HepG2 (cell line): Measurements from ENCODE around the gene SLTM. TPM values are rescaled to one million over a fixed set of nuclear protein-coding genes. Genes with fewer than 3 reads are reported as not detected.

ENCODE experiments used
- ATAC-seq: fragments of 200-7000 bp; cut with Tn5 transposase; 3 replicates; pipeline ENCODE4 v1.9.1; 2020; ENCODE audit warnings: mild to moderate bottlenecking, moderate library complexity
- BruUV-seq: library from RNA; stranded (reverse); fragments of 400-500 nt; replicated peaks from 2 replicates; lab custom pipeline; 2021; lab: Mats Ljungman, UMichigan
- CTCF ChIA-PET: fragments of 300-600 bp; formaldehyde crosslinking; extraction: SDS; loops from one replicate; lab custom pipeline; 2021; ENCODE audit warnings: low total read pairs, inconsistent platforms, low intra/inter-chr PET ratio; lab: Yijun Ruan, JAX
- POLR2A ChIA-PET: fragments of 350-600 bp; sonication (Branson Sonifier 250); formaldehyde crosslinking; loops from one replicate; lab custom pipeline; 2020; ENCODE audit warnings: antibody characterized with exemption, inconsistent platforms; lab: Yijun Ruan, JAX
- DNase-seq: peaks from one replicate; pipeline ENCODE4 v3.0.0-alpha.2; 2015; ENCODE audit warnings: low spot score
- FAIRE-seq: peaks from 3 replicates; lab custom pipeline; 2011; peaks lifted over from hg19 to GRCh38; lab: Jason Lieb, UNC
- H2AFZ ChIP-seq: one replicate; pipeline ENCODE4 v1.6.1; 2011; ENCODE audit warnings: low read length, inconsistent platforms
- H3K27ac ChIP-seq: fragments of 300-600 bp; 3 replicates; pipeline ENCODE4 v1.8.0; 2011; ENCODE audit warnings: mixed run types, mild to moderate bottlenecking, mixed read lengths, low read length, inconsistent platforms; ENCODE audit not compliant: insufficient read depth; ENCODE audit errors: extremely low read length
- H3K27me3 ChIP-seq, 2 experiments: fragments of 200-600 bp in 1 of 2; 2 replicates in 1 of 2; 3 replicates in 1 of 2; pipeline versions ENCODE4 v1.6.0 to v1.8.0; 2011; ENCODE audit warnings: low read length in 2 of 2, mild to moderate bottlenecking in 2 of 2, moderate library complexity in 2 of 2, inconsistent platforms in 1 of 2; ENCODE audit not compliant: insufficient read depth in 2 of 2, control insufficient read depth in 1 of 2
- H3K36me3 ChIP-seq, 2 experiments: fragments of 200-600 bp in 1 of 2; replicated peaks in 1 of 2; 2 replicates in 1 of 2; 3 replicates in 1 of 2; pipeline versions ENCODE4 v1.5.1 to v1.8.0; 2011; ENCODE audit warnings: low read length in 2 of 2, inconsistent platforms in 1 of 2; ENCODE audit not compliant: insufficient read depth in 2 of 2, control insufficient read depth in 1 of 2
- H3K4me1 ChIP-seq: 2 replicates; pipeline ENCODE4 v1.5.1; 2012; ENCODE audit warnings: low read length, inconsistent platforms; ENCODE audit not compliant: insufficient read depth
- H3K4me2 ChIP-seq: 2 replicates; pipeline ENCODE4 v1.6.0; 2011; ENCODE audit warnings: low read depth, low read length, inconsistent platforms
- H3K4me3 ChIP-seq, 3 experiments: fragments of 200-600 bp in 1 of 3; sonication (generic), shearing (Covaris generic) in 1 of 3; replicated peaks in 1 of 3; 2 replicates each; pipeline ENCODE4 v1.5.1; 2011 to 2016; ENCODE audit warnings: low read length in 3 of 3, inconsistent platforms in 2 of 3, low read depth in 2 of 3, mild to moderate bottlenecking in 2 of 3, control low read depth in 1 of 3, mixed read lengths in 1 of 3; ENCODE audit not compliant: insufficient read depth in 1 of 3
- H3K79me2 ChIP-seq: one replicate; pipeline ENCODE4 v1.6.1; 2011; ENCODE audit warnings: low read length, inconsistent platforms; ENCODE audit not compliant: insufficient read depth
- H3K9ac ChIP-seq: 2 replicates; pipeline ENCODE4 v1.6.0; 2011; ENCODE audit warnings: mild to moderate bottlenecking, low read depth, low read length, inconsistent platforms; ENCODE audit not compliant: insufficient read depth
- H3K9me3 ChIP-seq: 2 replicates; pipeline ENCODE4 v1.5.1; 2012; ENCODE audit warnings: mild to moderate bottlenecking, low read length
- H4K20me1 ChIP-seq: 2 replicates; pipeline ENCODE4 v1.6.0; 2011; ENCODE audit warnings: inconsistent platforms, mild to moderate bottlenecking, low read length, moderate library complexity; ENCODE audit not compliant: insufficient read depth
- BCLAF1 ChIP-seq: fragments of 450-650 bp; IDR thresholded peaks from 2 replicates; pipeline ENCODE4 v1.6.1; 2017; ENCODE audit warnings: mild to moderate bottlenecking
- CENPBD1 ChIP-seq: sonication (generic); formaldehyde crosslinking; IDR thresholded peaks from 2 replicates; pipeline ENCODE4 v1.8.0; 2022; ENCODE audit warnings: missing genetic modification reagents, low read depth, mild to moderate bottlenecking, borderline replicate concordance
- KAT8 ChIP-seq: IDR thresholded peaks from 2 replicates; pipeline ENCODE4 v1.6.1; 2016; ENCODE audit warnings: missing genetic modification reagents, missing compliant biosample characterization
- KDM5A ChIP-seq: fragments of 200-600 bp; sonication (generic); IDR thresholded peaks from 2 replicates; pipeline ENCODE4 v1.7.0; 2018; ENCODE audit warnings: antibody characterized with exemption, mild to moderate bottlenecking, low read length, borderline replicate concordance
- RBFOX2 ChIP-seq: fragments of 200-400 bp; formaldehyde crosslinking; IDR thresholded peaks from 2 replicates; pipeline ENCODE4 v1.6.1; 2017; ENCODE audit warnings: low read depth, mild to moderate bottlenecking, low read length
- RNF2 ChIP-seq: fragments of 450-650 bp; conservative IDR thresholded peaks from 2 replicates; pipeline ENCODE4 v1.6.1; 2016; ENCODE audit warnings: low read depth
- SSRP1 ChIP-seq: IDR thresholded peaks from 2 replicates; pipeline ENCODE4 v1.6.1; 2016; ENCODE audit warnings: control low read depth
- THAP8 ChIP-seq: sonication (generic); formaldehyde crosslinking; IDR thresholded peaks from 2 replicates; pipeline ENCODE4 v1.5.1; 2020; ENCODE audit warnings: missing genetic modification reagents, mild to moderate bottlenecking, borderline replicate concordance
- TOE1 ChIP-seq: sonication (generic); formaldehyde crosslinking; IDR thresholded peaks from 2 replicates; pipeline ENCODE4 v1.4.0; 2020; ENCODE audit warnings: mild to moderate bottlenecking, missing genetic modification reagents
- ZFP90 ChIP-seq: sonication (generic); formaldehyde crosslinking; IDR thresholded peaks from 2 replicates; pipeline ENCODE4 v1.8.0; 2022; ENCODE audit warnings: missing genetic modification reagents, mild to moderate bottlenecking, inconsistent platforms, borderline replicate concordance
- ZNF296 ChIP-seq: sonication (generic); formaldehyde crosslinking; conservative IDR thresholded peaks from 2 replicates; pipeline ENCODE4 v1.5.0; 2020; ENCODE audit warnings: mild to moderate bottlenecking, missing genetic modification reagents
- ZNF550 ChIP-seq: sonication (generic); formaldehyde crosslinking; IDR thresholded peaks from 2 replicates; pipeline ENCODE4 v1.4.0; 2020; ENCODE audit warnings: mild to moderate bottlenecking, missing genetic modification reagents, borderline replicate concordance
- ZNF629 ChIP-seq: sonication (generic); formaldehyde crosslinking; conservative IDR thresholded peaks from 2 replicates; pipeline ENCODE4 v1.5.0; 2020; ENCODE audit warnings: missing genetic modification reagents
- ZNF639 ChIP-seq: conservative IDR thresholded peaks from 2 replicates; pipeline ENCODE4 v1.6.1; 2018; ENCODE audit warnings: missing genetic modification reagents
- ZNF720 ChIP-seq: sonication (generic); formaldehyde crosslinking; IDR thresholded peaks from 2 replicates; pipeline ENCODE4 v1.4.0; 2020; ENCODE audit warnings: missing genetic modification reagents
- ZNF75D ChIP-seq: sonication (generic); formaldehyde crosslinking; IDR thresholded peaks from 2 replicates; pipeline ENCODE4 v1.8.1; 2023; ENCODE audit warnings: missing genetic modification reagents, mild to moderate bottlenecking, borderline replicate concordance
- ZNF777 ChIP-seq: sonication (generic); formaldehyde crosslinking; IDR thresholded peaks from 2 replicates; pipeline ENCODE4 v1.4.0; 2020; ENCODE audit warnings: missing genetic modification reagents
- WGBS: methylation state at CpG from one replicate; pipeline ENCODE4 v1.1.6; 2017; ENCODE audit warnings: low lambda C conversion rate; 5-methylcytosine and 5-hydroxymethylcytosine counted together
- in situ Hi-C: cut with HindIII; loops from 2 replicates; pipeline ENCODE4 v1.10.0; 2017; ENCODE audit warnings: low pct_unique_long_range_greater_than_20kb; ENCODE audit not compliant: extremely low pct_ligation_motif_present
- intact Hi-C: fragments of 100-400 bp; cut with micrococcal nuclease; formaldehyde crosslinking; loops from one replicate; pipeline ENCODE4 v1.10.0; 2022; ENCODE audit not compliant: unreplicated experiment
- polyA plus RNA-seq, 8 experiments: library from polyadenylated mRNA; depleted of rRNA in 3 of 8; stranded (reverse) in 7 of 8; unstranded in 1 of 8; fragments of >200 nt; fragmentation: Illumina TruSeq in 4 of 8; extraction: Trizol in 4 of 8; gene quantifications; 2 replicates each; pipeline versions ENCODE4 v1.2.1 to v1.2.3, GENCODE V29; 2011 to 2016; ENCODE audit warnings: low read depth in 4 of 8, missing spikeins in 1 of 8, mixed read lengths in 1 of 8; ENCODE audit not compliant: insufficient read depth in 1 of 8
- total RNA-seq, 5 experiments: library from RNA; depleted of rRNA; stranded (reverse); fragments of >200 nt; fragmentation: Illumina TruSeq; extraction: Trizol; gene quantifications; 2 replicates each; pipeline ENCODE4 v1.2.3, GENCODE V29; 2016; ENCODE audit warnings: low read depth in 1 of 5

SLTM gene
- total and polyA plus RNA-seq, 2 of the 13 experiments (the other 11 are each of a cell fraction or from before 2014, with no cell fraction given): 22.0 to 64.2 TPM

- H2AFZ ChIP-seq: no peak overlapping the region
- H3K4me3 ChIP-seq: no peak overlapping the region
- H3K27ac ChIP-seq: no peak overlapping the region
- no peaks in the 10 kb centered on the region for H3K9me3 ChIP-seq
- H3K4me1 ChIP-seq: no peaks in the 10 kb centered on the region
- DNase-seq (no peak), ATAC-seq (no peak), FAIRE-seq (no peak)
- WGBS: 56% methylated on average over 4 of the region's 4 CpGs
- intact Hi-C loops: loop anchor here (5.0 kb wide), 1 partner anchor 533 kb away; no protein-coding TSS in a partner anchor
- TF ChIP-seq ZNF777 (CRISPR knock-in tag) (no peak), ZNF75D (CRISPR knock-in tag) (no peak), THAP8 (CRISPR knock-in tag) (no peak), TOE1 (CRISPR knock-in tag) (no peak), ZNF639 (CRISPR knock-in tag) (no peak), KAT8 (no peak), RBFOX2 (no peak), CENPBD1 (CRISPR knock-in tag) (no peak), ZNF296 (CRISPR knock-in tag) (no peak), SSRP1 (CRISPR knock-in tag) (no peak), ZNF720 (CRISPR knock-in tag) (no peak), BCLAF1 (no peak), RNF2 (no peak), ZNF629 (CRISPR knock-in tag) (no peak), ZNF550 (CRISPR knock-in tag) (no peak), ZFP90 (CRISPR knock-in tag) (no peak), KDM5A (no peak)
- H3K27me3 ChIP-seq: no peaks in the 10 kb centered on the region
- no peaks in the 10 kb centered on the region for H3K36me3 ChIP-seq
- no peaks in the 10 kb centered on the region for H3K79me2 ChIP-seq
- no TSS peak for BruUV-seq
- no peaks in the 10 kb centered on the region for H4K20me1 ChIP-seq
- H3K4me2 ChIP-seq: no peak overlapping the region
- in situ Hi-C loops: loop anchor here (10.0 kb wide), 1 partner anchor 536 kb away; no protein-coding TSS in a partner anchor
- no peak overlapping the region for H3K9ac ChIP-seq
- CTCF ChIA-PET: no interaction called here
- POLR2A ChIA-PET: no interaction called here
These were observed 25.3 kb upstream of the SLTM start for GRCh38 chr15:58958811-58959210.
